Stimulated activated naive CD4-positive, alpha-beta T cell treated with Interleukin-2 at 50 U/mL for 16 hours (primary cell): Measurements from ENCODE around the gene CLPTM1.
"Not testable (repeated sequence)": the region's sequence is repeated elsewhere in the genome, so short reads cannot be mapped to it uniquely, and the experiment has no call there.

Experiments
- DNase-seq: peaks from one replicate; lab custom pipeline; 2025; lab: John Stamatoyannopoulos, UW

CLPTM1 gene

DNA sequence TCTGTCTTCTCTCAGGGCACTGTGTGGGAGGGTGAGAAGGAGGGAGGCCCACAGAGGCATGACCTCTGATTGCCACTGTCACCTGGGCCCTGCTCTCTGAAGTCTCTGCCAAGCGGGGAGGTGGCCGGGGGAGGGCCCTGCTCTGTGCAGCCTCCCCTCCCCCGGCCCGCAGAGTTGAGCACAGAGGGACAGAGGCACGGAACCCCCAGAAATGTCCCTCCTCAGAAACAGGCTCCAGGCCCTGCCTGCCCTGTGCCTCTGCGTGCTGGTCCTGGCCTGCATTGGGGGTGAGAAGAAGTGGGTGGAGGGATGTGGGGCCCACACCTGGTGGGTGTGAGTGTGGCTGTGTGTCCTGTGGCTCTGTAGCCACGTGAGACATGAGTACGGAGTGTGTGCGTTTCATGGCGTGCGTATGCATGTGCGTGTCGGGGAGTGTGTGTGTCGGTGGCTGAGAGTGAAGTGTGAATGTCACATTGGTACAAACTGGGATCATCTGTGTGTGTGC lies 13.1 kb upstream of the CLPTM1 start, which contains the start of gene APOC4:
APOC4 (plus strand) TSS at position 171 of the 505 bp plus-strand sequence; CDS start at position 212, 41 bp downstream.
- no peak for DNase-seq

- no peak for DNase-seq
Observed at GRCh38 chr19:44943801-44944249, 11.4 kb upstream of the CLPTM1 start.

DNA sequence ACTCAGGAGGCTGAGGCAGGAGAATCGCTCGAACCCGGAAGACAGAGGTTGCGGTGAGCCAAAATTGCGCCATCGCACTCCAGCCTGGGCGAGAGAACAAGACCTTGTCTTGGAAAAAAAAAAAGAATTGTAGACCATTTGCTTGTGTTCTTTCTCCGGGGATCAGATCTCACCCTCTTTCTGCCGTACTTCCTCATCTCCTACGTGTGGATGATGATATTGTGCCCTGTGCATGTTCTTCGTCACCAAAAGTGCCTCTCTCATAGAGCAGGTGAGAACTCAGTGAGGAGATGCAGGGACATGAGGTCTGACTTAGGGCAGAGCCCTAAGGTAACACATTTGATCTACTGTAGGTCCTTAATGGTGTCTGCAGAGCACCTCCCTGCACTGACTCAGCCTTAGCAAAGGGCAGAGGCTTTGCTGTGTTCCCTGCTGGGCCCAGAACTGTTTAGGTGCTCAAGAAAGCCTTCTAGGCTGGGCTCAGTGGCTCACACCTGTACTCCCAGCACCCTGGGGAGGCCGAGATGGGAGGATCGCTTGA lies 8.1 kb upstream of the CLPTM1 start:
- no peak for DNase-seq

DNA sequence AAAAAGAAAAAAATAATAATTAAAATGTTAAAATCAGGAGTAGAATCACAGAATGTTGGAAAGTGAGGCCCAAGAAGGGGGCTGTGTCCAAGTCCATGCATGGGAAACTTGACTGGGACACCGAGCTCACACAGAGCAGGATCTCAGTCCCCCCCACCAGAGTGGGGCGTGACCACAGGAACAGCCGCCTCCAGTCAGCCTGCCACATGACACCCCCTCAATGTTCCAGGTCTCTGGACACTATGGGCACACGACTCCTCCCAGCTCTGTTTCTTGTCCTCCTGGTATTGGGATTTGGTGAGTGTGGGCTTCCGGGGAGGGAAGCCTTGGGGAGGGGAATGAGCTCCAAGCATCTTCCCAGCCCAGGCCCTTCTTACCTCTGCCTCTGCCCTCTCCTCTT lies 6.9 kb upstream of the CLPTM1 start:
- DNase-seq = no peak

- DNase-seq = no peak
Observed at GRCh38 chr19:44948763-44949374, 6.3 kb upstream of the CLPTM1 start.

DNA sequence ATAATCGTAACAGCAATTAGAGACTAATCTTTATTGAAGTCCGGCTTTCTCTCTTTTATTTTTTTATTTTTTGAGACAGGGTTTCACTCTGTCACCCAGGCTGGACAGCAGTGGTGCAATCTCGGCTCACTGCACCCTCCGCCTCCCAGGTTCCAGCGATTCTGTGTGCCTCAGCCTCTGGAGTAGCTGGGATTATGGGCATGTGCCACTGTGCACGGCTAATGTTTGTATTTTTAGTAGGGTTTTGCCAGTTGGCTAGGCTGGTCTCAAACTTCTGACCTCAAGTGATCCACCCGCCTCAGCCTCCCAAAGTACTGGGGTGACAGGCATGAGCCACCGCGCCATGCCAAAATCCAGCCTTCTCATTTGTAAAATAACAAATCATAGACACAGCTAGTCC lies 5.6 kb upstream of the CLPTM1 start:
- DNase-seq = no peak

DNA sequence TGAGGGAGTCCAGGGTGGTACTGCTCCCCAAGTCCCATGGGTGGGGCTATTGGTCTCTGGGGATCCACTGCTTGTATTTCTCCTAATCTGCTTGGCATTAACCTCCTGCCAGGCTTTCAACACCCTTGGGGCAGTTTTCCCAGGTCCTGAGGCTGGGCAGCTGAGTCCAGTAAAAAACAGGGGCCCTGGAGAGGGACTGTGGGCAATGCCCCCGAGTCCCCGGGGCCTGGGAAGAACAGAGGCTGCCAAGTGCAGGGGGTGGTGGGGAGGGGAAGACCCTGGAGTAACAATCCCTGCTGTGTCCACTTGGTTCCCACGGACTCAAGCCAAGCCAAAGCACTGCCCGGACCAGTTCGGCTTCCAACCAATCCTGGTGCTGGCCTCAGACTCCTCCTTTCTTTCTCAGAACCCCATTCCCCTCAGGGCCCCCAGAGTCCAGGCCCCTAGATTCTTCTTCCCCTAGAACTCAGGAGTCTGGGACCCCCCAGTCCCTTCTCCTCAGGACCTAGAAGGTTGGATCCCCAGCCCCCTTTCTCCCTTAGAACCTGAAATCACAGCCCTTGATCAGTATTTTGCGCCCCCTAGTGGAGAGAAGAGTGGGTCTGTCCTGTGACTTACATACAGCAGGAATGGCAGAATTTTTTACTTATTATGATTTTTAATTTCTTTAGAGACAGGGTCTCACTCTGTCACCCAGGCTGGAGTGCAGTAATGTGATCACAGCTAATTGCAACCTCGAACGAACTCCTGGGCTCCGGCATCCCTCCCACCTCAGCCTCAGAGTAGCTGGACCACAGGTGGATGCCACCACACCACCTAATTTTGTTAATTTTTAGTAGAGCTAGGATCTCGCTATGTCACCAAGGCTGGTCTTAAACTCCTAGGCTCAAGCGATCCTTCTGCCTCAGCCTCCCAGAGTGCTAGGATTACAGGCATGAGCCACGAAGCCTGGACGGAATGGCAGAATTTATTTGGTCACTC lies 3.7 kb upstream of the CLPTM1 start:
- DNase-seq = peak; percentile 37

GRCh38 chr19:44954278-44954648 lies 917 bp upstream of the CLPTM1 start:
- no peak for DNase-seq

GRCh38 chr19:44955505-44956439 lies 592 bp downstream of the CLPTM1 start:
- no peak for DNase-seq

DNA sequence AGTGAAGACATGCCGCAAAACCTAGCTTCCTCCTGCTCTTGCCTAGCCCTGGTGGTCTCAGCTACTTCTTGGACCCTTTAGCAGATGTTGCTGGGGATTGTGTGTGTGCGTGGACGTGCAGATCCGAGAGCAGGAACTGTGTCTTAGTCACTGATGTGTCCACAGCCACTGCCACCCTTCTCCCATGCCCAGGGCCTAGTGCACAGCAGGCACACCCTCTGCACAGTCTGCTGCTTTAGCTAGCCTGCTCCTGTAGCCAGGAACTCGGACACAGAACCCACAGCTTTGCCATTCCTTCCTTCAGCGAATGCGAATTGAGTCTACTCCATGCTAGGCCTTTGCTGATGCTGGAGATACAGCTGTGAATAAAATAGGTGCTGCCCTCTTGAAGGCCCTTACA lies 2.3 kb downstream of the CLPTM1 start:
- DNase-seq = no peak

GRCh38 chr19:44958090-44958489 lies 2.9 kb downstream of the CLPTM1 start:
- DNase-seq = no peak

GRCh38 chr19:44959691-44960090 lies 4.5 kb downstream of the CLPTM1 start:
- DNase-seq = no peak

DNA sequence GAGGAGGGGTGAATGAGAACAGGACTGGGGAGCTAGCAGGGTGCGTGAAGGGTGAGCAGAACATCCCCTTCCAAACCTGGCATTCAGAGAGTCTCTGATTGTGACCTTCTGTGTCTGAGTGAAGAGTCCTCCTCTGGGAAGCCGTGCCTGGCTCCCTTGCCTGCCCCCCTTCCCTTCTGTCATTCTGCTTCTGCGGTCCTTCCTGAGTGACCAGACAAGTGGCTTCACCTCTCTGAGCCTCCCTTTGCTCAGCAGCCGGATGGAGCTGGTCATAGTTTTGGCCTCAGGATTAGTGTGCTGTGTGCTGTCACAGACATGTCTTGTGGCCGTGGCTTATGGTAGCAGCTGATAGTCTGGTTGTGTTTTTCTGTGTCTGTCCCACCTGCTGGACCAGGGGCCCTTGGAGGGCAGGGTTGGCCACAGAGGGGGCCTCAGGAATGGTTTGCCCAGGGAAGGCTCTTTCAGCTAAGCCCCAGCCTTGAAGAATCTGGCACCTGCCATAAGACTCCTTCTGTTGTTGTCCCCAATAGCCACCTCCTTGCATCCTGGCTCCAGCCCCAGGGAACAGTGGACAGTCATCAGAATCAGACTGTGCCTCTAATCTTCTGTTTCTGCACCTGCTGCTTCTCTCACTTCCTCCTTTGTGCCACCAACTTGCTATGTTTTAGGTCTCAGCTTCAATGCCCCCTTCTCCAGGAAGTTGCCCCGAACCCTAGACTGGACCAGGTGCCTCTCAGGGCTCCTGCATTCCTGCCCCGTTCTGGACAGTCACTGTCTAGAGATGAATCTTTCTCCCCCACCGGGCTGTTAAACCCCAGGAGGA lies 5.9 kb downstream of the CLPTM1 start:
- DNase-seq = no peak

- no peak for DNase-seq
Observed at GRCh38 chr19:44961821-44962220, 6.6 kb downstream of the CLPTM1 start.

DNA sequence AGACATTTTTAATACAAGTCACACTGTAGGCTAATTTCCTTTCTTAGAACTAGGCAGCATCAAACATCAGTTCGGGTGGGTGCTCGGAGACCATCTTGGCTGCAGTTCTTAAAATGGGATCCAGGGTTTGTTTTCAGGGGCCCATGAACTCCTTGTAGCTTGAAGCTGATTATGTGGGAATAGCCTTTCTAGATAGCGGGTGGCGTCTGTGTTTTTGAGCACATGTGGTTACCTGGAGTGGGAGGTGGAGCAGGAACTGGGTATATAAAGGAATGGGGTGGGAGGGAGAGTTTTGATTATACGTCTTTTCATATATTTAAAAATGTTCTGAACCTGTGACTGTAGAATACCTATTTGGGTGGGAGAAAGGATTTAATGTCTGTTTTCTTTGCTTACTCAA lies 12.9 kb downstream of the CLPTM1 start:
- no peak for DNase-seq

DNA sequence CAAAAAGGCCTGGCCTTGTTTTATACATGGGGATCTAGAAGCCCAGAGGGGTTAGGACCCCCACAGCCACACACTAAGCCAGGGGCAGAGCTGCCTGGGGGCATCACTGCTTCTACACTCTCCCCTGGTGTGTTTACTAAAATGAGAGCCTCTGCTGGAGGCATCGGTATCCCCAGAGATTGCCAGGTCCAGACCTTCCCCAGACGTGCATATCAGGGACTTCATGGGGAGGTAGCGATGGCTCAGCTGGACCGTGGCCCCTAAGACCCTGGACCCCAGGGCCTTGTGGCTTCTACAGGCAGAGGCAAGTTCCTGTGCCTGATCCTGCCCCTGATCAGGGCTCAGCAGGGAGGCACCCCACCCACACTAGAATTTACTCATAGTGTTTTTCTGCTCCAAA lies 13.5 kb downstream of the CLPTM1 start:
- no peak for DNase-seq

DNA sequence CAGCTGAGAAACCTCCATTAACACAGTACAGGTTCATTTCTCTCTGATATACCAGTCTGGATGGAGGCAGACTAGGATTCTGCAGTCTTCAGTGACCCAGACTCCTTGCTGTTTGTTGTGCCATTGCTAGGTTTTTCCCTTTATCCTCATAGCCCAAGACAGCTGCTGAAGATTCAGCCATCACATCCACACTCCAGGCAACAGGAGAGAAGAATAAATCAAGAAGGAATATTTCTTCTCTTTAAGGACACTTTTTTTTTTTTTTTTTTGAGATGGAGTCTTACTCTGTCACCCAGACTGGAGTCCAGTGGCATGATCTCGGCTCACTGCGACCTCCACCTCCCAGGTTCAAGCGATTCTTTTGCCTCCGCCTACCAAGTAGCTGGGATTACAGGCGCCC lies 14.3 kb downstream of the CLPTM1 start:
- no peak for DNase-seq

DNA sequence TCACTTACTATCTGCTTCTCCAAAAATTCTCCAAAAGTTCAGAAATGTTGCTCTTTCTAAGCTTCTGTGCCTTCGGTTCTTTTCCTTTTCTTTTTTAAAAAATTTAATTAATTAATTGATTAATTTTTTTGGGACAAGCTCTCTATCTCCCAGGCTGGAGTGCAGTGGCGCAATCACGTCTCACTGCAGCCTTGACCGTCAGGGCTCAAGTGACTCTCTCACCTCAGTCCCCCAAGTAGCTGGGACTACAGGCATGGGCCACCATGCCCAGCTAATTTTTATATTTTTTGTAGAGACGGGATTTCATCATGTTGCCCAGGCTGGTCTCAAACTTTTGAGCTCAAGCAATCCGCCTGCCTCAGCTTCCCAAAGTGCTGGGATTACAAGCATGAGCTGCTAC lies 16.3 kb downstream of the CLPTM1 start:
- not testable (repeated sequence) for DNase-seq

DNA sequence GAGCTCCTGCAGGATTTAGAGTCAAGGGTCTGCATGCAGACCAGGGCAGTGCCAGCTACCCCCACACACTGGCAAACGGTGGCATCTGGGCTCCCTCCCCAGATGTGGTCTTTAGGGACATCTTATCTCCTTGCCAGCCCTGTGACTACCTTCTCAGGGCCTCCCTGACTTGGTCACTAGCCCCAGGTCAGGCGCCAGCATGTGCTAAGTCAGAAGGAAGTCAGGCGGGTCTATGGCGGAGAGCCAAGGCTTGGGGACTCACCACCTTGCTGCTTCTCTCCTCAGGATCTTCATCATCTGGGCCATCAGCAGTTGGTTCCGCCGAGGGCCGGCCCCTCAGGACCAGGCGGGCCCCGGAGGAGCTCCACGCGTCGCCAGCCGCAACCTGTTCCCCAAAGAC lies 17.6 kb downstream of the CLPTM1 start:
- no peak for DNase-seq

DNA sequence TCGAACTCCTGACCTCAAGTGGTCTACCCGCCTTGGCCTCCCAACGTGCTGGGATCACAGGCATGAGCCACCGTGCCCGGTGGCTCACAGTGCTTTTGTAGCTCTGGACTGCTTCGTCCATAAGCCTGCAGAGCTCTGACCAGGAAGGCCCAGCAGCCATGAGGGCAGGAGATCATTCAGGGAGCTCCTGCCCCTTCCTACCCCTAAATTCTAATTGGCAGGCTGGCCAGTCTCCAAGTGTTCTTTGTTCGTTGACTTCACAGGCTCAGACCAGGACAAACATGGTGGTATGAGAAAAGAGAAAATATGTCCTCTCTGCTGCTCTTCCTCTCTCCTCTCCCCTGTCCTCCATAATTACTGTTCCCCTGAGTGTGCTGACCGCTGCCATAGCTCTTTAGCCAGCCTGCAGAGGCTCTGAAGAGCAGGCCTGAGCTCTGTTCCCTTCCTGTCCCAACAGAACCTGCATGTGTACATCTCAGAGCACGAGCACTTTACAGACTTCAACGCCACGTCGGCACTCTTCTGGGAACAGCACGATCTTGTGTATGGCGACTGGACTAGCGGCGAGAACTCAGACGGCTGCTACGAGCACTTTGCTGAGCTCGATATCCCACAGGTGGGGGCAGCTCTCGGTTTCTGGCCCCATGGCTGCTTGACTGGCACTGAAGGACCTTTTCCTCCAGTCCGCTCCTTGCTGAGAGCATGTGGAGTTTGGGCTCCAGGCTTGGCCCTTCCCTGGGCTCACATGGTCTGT lies 19.0 kb downstream of the CLPTM1 start:
- no peak for DNase-seq
